Stimulated activated CD4-positive, alpha-beta T cell treated with anti-CD3 and anti-CD28 coated beads, Interleukin-4, amount 100 ng/mL, for 1 hour (primary cell): Measurements from ENCODE around the gene SOCS6.

Experiments used
- DNase-seq: peaks from one replicate; pipeline ENCODE4 v3.0.0-alpha.2; 2020

The SOCS6 gene

GRCh38 chr18:70289351-70290312 is 787 bp downstream of the SOCS6 start:
- DNase-seq, result peak; percentile 6

- DNase-seq, result no peak
Observed at GRCh38 chr18:70290482-70291294, 1.8 kb downstream of the SOCS6 start.

- DNase-seq, result no peak
Observed at GRCh38 chr18:70291295-70291574, 2.4 kb downstream of the SOCS6 start.

GRCh38 chr18:70292628-70293027 is 3.8 kb downstream of the SOCS6 start:
- no peak for DNase-seq

- no peak for DNase-seq
Observed at GRCh38 chr18:70293166-70293565, 4.3 kb downstream of the SOCS6 start.

- no peak for DNase-seq
Observed at GRCh38 chr18:70294471-70295191, 5.8 kb downstream of the SOCS6 start.

- no peak for DNase-seq
Observed at GRCh38 chr18:70295192-70296188, 6.6 kb downstream of the SOCS6 start.

GRCh38 chr18:70296289-70296688 is 7.4 kb downstream of the SOCS6 start:
- no peak for DNase-seq

GRCh38 chr18:70296781-70297180 is 7.9 kb downstream of the SOCS6 start:
- DNase-seq, result no peak

- no peak for DNase-seq
Observed at GRCh38 chr18:70299393-70299792, 10.5 kb downstream of the SOCS6 start.

GRCh38 chr18:70301667-70302066 is 12.8 kb downstream of the SOCS6 start:
- DNase-seq, result no peak

- no peak for DNase-seq
Observed at GRCh38 chr18:70308555-70309294, 19.9 kb downstream of the SOCS6 start.

GRCh38 chr18:70310560-70311320 is 21.9 kb downstream of the SOCS6 start:
- DNase-seq, result no peak

- no peak for DNase-seq
Observed at GRCh38 chr18:70311726-70312125, 22.9 kb downstream of the SOCS6 start.

- DNase-seq, result no peak
Observed at GRCh38 chr18:70313640-70314039, 24.8 kb downstream of the SOCS6 start.

- no peak for DNase-seq
Observed at GRCh38 chr18:70314151-70314782, 25.4 kb downstream of the SOCS6 start.

GRCh38 chr18:70319187-70319586 is 30.3 kb downstream of the SOCS6 start:
- no peak for DNase-seq

GRCh38 chr18:70321616-70322015 is 32.8 kb downstream of the SOCS6 start:
- no peak for DNase-seq

- no peak for DNase-seq
Observed at GRCh38 chr18:70322385-70322784, 33.5 kb downstream of the SOCS6 start.

- DNase-seq, result no peak
Observed at GRCh38 chr18:70322928-70323327, 34.1 kb downstream of the SOCS6 start.
